IPS-NIHi11 (cell line): ENCODE results near the gene CLDN4.
"Not testable (repeated sequence)": the region's sequence is repeated elsewhere in the genome, so short reads cannot be mapped to it uniquely, and the experiment has no call there.

ENCODE experiments used
- DNase-seq: peaks from one replicate; pipeline ENCODE4 v3.0.0; 2012; ENCODE audit warnings: mixed read lengths, low spot score

CLDN4 gene

GRCh38 chr7:73823873-73824592 lies 6.8 kb upstream of the CLDN4 start:
- DNase-seq, result no peak

- no peak for DNase-seq
Measured at GRCh38 chr7:73824986-73825385, 5.8 kb upstream of the CLDN4 start.

GRCh38 chr7:73827567-73828106 lies 3.2 kb upstream of the CLDN4 start:
- peak; percentile 41 for DNase-seq

- DNase-seq, result no peak
Measured at GRCh38 chr7:73828107-73828803, 2.5 kb upstream of the CLDN4 start.

- DNase-seq, result no peak
Measured at GRCh38 chr7:73828972-73829371, 1.8 kb upstream of the CLDN4 start.

- no peak for DNase-seq
Measured at GRCh38 chr7:73829505-73829904, 1.3 kb upstream of the CLDN4 start.

- no peak for DNase-seq
Measured at GRCh38 chr7:73829921-73830680, 695 bp upstream of the CLDN4 start.

- no peak for DNase-seq
Measured at GRCh38 chr7:73831584-73831833, 713 bp downstream of the CLDN4 start.

- peak; percentile 79 for DNase-seq
Measured at GRCh38 chr7:73831834-73832651, 1.2 kb downstream of the CLDN4 start.

GRCh38 chr7:73832806-73833205 lies 2.0 kb downstream of the CLDN4 start:
- DNase-seq, result no peak

GRCh38 chr7:73833251-73833919 lies 2.6 kb downstream of the CLDN4 start:
- no peak for DNase-seq

GRCh38 chr7:73834626-73835191 lies 3.9 kb downstream of the CLDN4 start:
- DNase-seq, result no peak

GRCh38 chr7:73837167-73837566 lies 6.4 kb downstream of the CLDN4 start:
- DNase-seq, result not testable (repeated sequence)

GRCh38 chr7:73838642-73839041 lies 7.8 kb downstream of the CLDN4 start:
- no peak for DNase-seq

GRCh38 chr7:73839290-73839689 lies 8.5 kb downstream of the CLDN4 start:
- no peak for DNase-seq

GRCh38 chr7:73839743-73840714 lies 9.2 kb downstream of the CLDN4 start:
- peak; percentile 59 for DNase-seq

- DNase-seq, result no peak
Measured at GRCh38 chr7:73840715-73841379, 10.1 kb downstream of the CLDN4 start.

GRCh38 chr7:73841689-73842066 lies 10.9 kb downstream of the CLDN4 start:
- DNase-seq, result peak; percentile 61
